GM12891 (cell line): Measurements from ENCODE around the gene OCSTAMP.

Experiments
- DNase-seq: peaks from one replicate; pipeline ENCODE4 v3.0.0; 2011; ENCODE audit warnings: low spot score; ENCODE audit not compliant: insufficient read length
- FAIRE-seq: peaks from 2 replicates; lab custom pipeline; 2011; peaks lifted over from hg19 to GRCh38; lab: Jason Lieb, UNC
- PAX5 ChIP-seq: IDR thresholded peaks from 2 replicates; pipeline ENCODE4 v1.6.1; 2011; ENCODE audit warnings: low read length, moderate library complexity, mild to moderate bottlenecking; ENCODE audit not compliant: insufficient read depth, severe bottlenecking
- POLR2A ChIP-seq: IDR thresholded peaks from 2 replicates; pipeline ENCODE4 v1.6.1; 2011; ENCODE audit warnings: low read depth, low read length, control low read depth
- POLR2AphosphoS5 ChIP-seq: IDR thresholded peaks from 2 replicates; pipeline ENCODE4 v1.6.1; 2011; ENCODE audit warnings: low read depth, low read length, control low read depth
- POU2F2 ChIP-seq: IDR thresholded peaks from 2 replicates; pipeline ENCODE4 v1.6.1; 2011; ENCODE audit warnings: low read depth, mild to moderate bottlenecking, control low read depth, low read length, moderate library complexity
- SPI1 ChIP-seq: IDR thresholded peaks from 2 replicates; pipeline ENCODE4 v1.6.1; 2011; ENCODE audit warnings: low read depth, low read length, control low read depth
- TAF1 ChIP-seq: IDR thresholded peaks from 2 replicates; pipeline ENCODE4 v1.6.1; 2011; ENCODE audit warnings: low read depth, low read length, control low read depth

OCSTAMP gene

GRCh38 chr20:46547995-46548394 is 2.5 kb downstream of the OCSTAMP start:
- DNase-seq (no peak), FAIRE-seq (no peak)
- TF ChIP-seq SPI1 (no peak), POU2F2 (no peak), TAF1 (no peak), POLR2AphosphoS5 (no peak), PAX5 (no peak), POLR2A (no peak)

DNA sequence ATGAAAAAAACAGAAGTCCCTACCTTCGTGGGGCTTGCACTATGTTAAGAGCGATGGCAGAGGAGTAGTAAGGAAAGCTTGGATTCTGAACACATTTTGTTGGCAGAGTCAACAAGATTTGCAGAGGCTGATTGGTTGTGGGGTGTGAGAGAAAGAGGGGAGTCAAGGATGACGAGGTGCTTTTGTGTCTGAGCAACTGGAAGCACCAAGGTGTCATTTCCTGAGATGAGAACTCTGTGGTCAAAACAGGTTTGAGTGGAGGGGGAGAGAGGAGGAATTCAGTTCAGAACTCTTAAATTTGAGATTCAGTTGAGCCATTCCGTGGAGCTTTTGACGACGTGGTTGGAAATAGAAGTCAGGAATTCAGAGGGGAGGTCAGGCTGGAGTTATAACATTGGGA is 3.5 kb downstream of the OCSTAMP start:
- FAIRE-seq (no peak), DNase-seq (no peak)
- TF ChIP-seq PAX5 (no peak), TAF1 (no peak), POLR2AphosphoS5 (no peak), SPI1 (no peak), POU2F2 (no peak), POLR2A (no peak)

DNA sequence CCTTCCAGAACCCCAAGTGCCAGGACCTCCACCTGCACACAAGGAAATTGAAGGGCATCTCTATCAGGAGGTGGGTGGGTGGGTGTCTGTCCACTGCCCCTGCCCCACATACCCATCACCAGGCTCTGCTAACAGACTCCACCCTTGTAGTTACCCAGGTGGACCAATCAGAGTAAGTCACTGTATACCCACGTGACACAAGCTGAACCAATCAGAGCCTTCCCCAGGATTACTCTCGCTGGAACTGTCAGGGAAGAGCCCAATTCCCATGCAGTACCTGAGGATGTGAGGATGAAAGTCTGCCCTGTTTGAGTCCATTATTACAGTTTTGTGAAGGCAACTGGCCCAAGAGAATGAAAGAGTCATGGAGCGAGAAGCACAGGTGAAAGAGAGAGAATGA is 4.2 kb downstream of the OCSTAMP start:
- DNase-seq: no peak
- TF ChIP-seq SPI1: no peak
- TF ChIP-seq TAF1: no peak
- no peak for TF ChIP-seq POLR2A
- TF ChIP-seq POLR2AphosphoS5: no peak
- no peak for TF ChIP-seq POU2F2
- TF ChIP-seq PAX5: no peak
- no peak for FAIRE-seq

- DNase-seq: no peak
- FAIRE-seq: no peak
- no peak for TF ChIP-seq TAF1
- no peak for TF ChIP-seq POU2F2
- no peak for TF ChIP-seq POLR2AphosphoS5
- TF ChIP-seq SPI1: no peak
- no peak for TF ChIP-seq PAX5
- TF ChIP-seq POLR2A: no peak
Observed at GRCh38 chr20:46545827-46546138, 4.7 kb downstream of the OCSTAMP start.

GRCh38 chr20:46545077-46545826 is 5.2 kb downstream of the OCSTAMP start:
- peak; percentile 32 for DNase-seq
- peak; percentile 78 for FAIRE-seq
- TF ChIP-seq POLR2A: no peak
- peak; percentile 87 for TF ChIP-seq SPI1

DNA sequence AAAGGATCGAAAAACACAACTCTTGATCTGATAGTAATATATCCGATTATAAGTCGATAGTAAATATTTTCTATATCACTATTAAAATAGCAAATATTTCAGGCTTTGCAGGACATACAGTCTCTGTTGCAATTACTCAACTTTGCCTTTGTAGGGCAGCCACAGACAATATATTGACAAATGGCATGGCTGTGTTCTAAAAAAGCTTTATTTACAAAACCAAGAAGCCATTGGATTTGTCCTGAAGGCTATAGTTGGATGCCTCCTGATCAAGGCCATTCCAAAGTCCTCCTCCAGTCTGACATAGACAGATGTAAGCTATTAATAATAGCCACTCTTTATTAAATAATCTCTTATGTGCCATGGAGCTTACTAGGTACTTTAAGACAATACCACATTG is 5.9 kb downstream of the OCSTAMP start:
- FAIRE-seq (no peak), DNase-seq (no peak)
- no peak for TF ChIP-seq TAF1
- TF ChIP-seq PAX5: no peak
- no peak for TF ChIP-seq POLR2A
- TF ChIP-seq POLR2AphosphoS5: no peak
- TF ChIP-seq POU2F2: no peak
- TF ChIP-seq SPI1: no peak

DNA sequence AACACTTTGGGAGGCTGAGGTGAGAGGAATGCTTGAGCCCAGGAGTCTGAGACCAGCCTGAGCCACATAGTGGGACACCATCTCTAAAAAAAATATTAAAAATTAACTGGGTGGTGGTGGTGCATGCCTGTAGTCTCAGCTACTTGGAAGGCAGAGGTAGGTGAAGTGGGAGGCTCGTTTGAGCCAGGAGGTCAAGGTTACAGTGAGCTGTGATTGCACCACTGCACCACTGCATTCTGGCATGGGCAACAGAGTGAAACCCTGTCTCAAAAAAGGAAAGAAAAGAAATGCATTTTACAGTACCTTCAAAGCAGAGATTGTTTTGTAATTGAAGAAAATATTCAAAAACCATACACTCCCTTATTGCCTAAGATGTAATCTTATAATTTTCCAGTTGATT is 6.5 kb downstream of the OCSTAMP start:
- FAIRE-seq (no peak), DNase-seq (no peak)
- TF ChIP-seq POLR2A (no peak), TAF1 (no peak), PAX5 (no peak), POU2F2 (no peak), SPI1 (no peak), POLR2AphosphoS5 (no peak)

DNA sequence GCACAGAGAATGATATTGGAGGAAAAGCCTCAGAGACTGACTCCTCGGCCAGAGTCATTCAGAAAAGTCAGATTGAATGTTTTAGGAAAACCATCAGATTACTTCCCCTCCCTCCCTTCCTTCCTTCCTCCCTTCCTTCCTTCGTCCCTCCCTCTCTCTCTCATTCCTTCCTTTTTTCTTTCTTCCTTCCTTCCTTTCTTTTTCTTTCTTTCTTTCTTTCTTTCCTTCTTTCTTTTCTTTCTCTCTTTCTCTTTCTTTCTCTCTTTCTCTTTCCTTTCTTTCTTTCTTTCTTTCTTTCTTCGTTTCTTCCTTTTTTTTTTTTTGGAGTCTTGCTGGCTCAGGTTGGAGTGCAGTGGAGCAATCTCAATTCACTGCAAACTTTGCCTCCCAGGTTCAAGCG is 7.4 kb downstream of the OCSTAMP start:
- FAIRE-seq (no peak), DNase-seq (no peak)
- TF ChIP-seq SPI1: no peak
- no peak for TF ChIP-seq POLR2A
- no peak for TF ChIP-seq PAX5
- no peak for TF ChIP-seq TAF1
- no peak for TF ChIP-seq POLR2AphosphoS5

GRCh38 chr20:46541229-46541935 is 9.1 kb downstream of the OCSTAMP start:
- DNase-seq (no peak), FAIRE-seq (no peak)
- TF ChIP-seq POLR2AphosphoS5 (no peak), POLR2A (no peak), TAF1 (no peak), POU2F2 (no peak), PAX5 (no peak), SPI1 (no peak)

- FAIRE-seq: no peak
- TF ChIP-seq TAF1 (no peak), POLR2AphosphoS5 (no peak), POU2F2 (no peak), PAX5 (no peak), SPI1 (no peak), POLR2A (no peak)
Observed at GRCh38 chr20:46539113-46539512, 11.3 kb downstream of the OCSTAMP start.

More at GRCh38 chr20:46539113-46539512, 11.3 kb downstream of the OCSTAMP start:
- DNase-seq: no peak
